T-helper 9 cell (primary cell): ENCODE data around the gene GPER1.
"Not testable (repeated sequence)": the region's sequence is repeated elsewhere in the genome, so short reads cannot be mapped to it uniquely, and the experiment has no call there.

Experiments
- DNase-seq: peaks from one replicate; pipeline ENCODE4 v3.0.0-alpha.2; 2020

Gene GPER1

GRCh38 chr7:1121886-1122831 is 34.2 kb downstream of the GPER1 start:
- no peak for DNase-seq

GRCh38 chr7:1122832-1123501 is 35.1 kb downstream of the GPER1 start:
- no peak for DNase-seq

DNA sequence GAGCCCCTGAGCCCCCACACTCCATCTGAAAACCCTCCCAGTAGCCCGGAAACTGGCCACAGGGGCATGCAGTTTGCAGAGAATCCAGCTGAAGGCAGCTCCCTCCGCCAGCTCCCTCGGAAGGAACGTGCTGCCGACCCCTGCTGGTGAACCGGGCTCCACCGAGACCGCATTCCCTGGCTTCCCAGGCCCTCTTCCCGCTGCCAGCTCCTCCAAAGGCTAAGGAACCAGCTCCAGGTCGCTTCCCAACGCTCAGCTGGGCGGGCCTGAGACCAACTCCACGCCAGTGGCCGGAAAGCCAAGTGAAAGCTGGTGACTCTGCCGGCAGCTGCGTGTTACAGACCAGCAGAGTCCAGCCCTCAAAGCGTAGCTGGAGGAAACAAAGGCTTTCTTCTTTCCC is 35.8 kb downstream of the GPER1 start:
- no peak for DNase-seq

DNA sequence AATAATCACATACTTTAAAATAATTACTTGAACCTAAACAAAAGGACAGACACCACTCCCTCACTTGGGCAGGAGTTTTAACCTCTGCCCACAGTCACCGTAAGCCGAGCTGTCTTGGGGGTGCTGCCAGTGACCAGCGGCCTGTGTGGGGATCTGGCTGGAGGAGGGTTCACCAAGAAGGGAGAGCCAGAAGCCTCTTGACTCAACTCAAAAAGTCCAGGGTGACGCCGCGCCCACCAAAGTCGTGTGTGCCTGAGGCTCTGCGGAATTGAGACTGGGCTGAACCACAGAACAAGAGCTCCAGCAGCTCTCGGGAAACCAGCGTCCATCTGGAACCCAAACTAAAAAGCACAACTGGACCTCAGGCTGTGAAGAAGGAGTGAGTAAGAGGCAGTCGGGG is 36.3 kb downstream of the GPER1 start:
- DNase-seq: no peak

DNA sequence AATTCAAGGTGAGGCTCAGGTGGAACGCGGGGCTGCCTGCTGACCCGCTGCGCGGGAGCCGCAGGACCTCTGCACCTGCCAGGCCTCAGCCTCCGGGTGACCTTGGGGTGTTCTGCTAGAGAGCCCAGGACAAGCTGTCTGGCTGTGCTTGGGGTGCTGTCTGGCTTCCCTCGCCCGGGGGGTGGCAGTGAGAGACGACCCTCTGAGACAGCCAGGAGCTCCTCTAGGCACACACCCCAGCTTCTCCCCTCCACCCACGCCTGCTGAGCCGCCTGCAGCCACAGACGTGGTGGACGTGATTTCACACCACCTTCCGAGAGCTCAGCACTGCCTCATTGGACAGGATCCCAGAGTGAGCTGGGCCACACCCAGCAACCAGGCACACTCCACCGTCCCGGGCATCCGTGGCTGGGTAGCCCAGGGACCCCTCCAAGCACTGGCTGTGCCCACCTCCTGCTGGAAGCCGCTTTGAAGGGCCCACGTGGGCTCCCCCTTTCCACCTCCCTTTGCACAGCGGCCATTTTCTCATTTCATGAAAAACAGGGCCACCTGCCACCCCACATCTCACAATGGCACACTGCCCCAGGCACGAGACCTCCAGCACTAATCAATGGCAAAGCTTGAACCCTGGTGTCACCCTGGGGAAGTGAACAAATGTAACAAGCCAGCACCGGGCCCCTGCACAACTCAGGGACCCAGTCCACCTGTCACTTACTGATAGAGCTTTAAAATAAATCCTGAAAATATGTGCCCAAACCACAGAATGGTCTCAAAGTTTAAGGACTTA is 37.1 kb downstream of the GPER1 start:
- DNase-seq: no peak

- DNase-seq: no peak
Observed at GRCh38 chr7:1125603-1125969, 37.7 kb downstream of the GPER1 start.

GRCh38 chr7:1127001-1127400 is 39.1 kb downstream of the GPER1 start:
- no peak for DNase-seq

DNA sequence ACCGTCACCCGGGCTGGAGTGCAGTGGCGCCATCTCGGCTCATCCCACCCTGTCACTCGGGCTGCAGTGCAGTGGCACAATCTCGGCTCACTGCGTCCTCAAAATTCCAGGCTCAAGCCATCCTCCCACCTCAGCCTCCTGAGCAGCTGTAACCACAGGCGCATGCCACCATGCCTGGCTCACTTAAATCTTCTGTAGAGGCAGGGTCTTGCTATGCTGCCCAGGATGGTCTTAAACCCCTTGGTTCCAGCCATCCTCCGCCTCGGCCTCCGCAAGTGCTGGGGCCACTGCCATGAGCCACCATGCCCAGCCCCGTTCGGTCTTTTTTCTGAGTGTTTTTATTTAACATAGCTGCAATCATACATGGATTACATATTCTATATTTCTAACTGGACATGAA is 41.5 kb downstream of the GPER1 start:
- no peak for DNase-seq

GRCh38 chr7:1130021-1130990 is 42.4 kb downstream of the GPER1 start:
- no peak for DNase-seq

DNA sequence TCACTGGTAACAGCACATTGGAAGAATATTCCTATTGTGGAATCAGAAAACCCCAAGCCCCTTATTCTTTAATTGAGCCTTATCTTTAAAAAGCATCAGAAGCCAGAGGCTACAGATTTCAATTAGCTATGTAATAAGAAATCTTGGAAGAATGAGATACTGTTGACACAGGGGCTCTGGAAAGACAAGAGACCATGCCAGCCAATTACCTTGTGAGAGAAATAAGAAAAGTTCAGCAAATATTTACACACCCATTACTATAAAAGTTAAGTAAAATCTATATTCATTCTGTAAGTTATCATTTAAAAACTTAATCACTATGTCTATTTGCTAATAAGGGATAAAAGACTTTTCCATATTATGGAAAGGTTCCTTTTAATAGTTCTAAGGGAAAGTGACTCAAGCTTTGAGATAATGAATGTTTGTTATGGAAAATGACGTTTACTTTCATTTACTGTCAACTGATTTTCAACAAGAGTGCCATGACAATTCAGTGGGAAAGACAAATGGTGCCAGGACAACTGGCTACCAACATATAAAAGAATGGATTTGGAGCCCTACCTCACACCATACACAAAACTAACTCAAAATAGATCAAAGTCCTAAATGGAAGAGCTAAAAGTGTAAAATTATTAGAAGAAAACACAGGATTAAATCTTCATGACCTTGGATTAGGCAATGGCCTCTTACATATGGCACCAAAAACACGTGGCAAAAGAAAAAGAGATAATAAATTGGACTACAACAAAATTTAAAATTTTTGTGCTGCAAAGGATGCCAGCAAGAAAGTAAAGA is 43.8 kb downstream of the GPER1 start:
- DNase-seq: no peak

- no peak for DNase-seq
Observed at GRCh38 chr7:1134951-1135350, 47.0 kb downstream of the GPER1 start.

- DNase-seq: no peak
Observed at GRCh38 chr7:1136841-1137516, 49.1 kb downstream of the GPER1 start.

DNA sequence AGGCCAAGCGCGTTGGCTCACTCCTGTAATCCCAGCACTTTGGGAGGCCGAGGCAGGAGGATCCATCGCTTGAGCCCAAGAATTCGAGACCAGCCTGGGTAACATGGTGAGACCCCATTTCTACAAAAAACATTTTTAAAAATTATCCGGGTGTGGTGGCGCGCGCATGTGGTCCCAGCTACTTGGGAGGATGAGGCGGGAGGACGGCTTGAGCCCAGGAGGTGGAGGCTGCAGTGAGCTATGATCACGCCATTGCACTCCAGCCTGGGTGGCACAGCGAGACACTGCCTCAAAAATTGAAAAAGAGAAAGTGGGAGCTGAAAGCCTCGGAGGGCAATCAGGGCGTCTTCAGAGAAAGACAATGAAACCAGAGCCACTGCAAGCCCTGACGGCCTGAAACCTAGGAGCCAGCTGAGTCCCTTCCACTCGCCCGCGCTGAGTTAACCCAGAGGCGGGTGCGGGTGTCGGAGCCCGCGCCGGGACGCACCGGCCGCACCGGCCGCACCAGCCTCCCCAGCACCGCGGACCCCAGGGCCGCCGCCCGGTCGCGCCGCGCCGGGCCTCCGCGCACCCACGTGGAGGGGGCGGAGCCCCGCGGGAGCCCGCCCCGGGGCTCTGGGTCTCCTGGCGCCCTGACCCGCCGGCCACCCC is 49.7 kb downstream of the GPER1 start:
- DNase-seq: no peak

GRCh38 chr7:1140476-1141104 is 52.7 kb downstream of the GPER1 start:
- DNase-seq: no peak

DNA sequence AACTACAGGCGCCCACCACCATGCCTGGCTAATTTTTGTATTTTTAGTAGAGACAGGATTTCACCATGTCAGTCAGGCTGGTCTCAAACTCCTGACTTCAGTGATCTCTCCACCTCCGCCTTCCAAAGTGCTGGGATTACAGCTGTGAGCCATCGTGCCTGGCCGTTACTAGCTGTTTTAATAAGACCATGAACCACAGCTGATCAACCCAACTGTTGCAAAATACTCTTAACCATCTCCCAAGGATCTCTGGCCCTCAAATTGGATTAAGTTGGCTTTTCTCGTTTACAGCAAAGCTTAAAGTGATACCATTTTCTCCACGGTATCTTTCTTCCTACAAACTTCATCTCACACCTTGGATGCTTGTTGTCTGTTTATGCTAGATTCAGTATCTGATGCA is 53.7 kb downstream of the GPER1 start:
- DNase-seq: no peak

GRCh38 chr7:1142051-1142635 is 54.2 kb downstream of the GPER1 start:
- DNase-seq: no peak

DNA sequence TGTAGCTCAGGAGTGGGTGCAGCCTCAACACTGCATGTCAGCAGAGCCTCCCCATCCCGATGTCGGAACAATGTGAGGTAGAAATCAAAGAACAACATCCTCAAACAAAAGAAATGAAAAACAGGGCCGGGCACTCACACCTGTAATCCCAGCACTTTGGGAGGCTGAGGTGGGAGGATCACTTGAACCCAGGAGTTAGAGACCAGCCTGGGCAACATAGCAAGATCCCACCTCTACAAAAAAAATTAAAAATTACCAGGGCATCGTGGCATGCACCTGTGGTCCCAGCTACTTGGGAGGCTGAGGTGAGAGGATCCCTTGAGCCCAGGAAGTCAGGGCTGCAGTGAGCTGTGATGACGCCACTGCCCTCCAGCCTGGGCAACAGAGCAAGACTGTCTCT is 55.1 kb downstream of the GPER1 start:
- DNase-seq: not testable (repeated sequence)
